Frontal cortex (tissue), 4 donors: ENCODE data around the gene SORL1. TPM values are rescaled to one million over a fixed set of nuclear protein-coding genes. Genes with fewer than 3 reads are reported as not detected.

Experiments used
- DNase-seq, 2 donors: peaks; one replicate each; pipeline ENCODE4 v3.0.0; 2012; ENCODE audit warnings: low spot score in 2 of 2
- FAIRE-seq: peaks from 2 replicates; lab custom pipeline; 2012; peaks lifted over from hg19 to GRCh38; lab: Jason Lieb, UNC
- total RNA-seq: library from RNA; depleted of rRNA; stranded (reverse); fragments of >200 nt; gene quantifications from one replicate; pipeline ENCODE4 v1.2.3, GENCODE V29; 2014
- donor health status: control.
- donor health status: control.
- donor health status: control.

Gene SORL1
- total RNA-seq, 1 donor from 2014 or later = 42.8 TPM

DNA sequence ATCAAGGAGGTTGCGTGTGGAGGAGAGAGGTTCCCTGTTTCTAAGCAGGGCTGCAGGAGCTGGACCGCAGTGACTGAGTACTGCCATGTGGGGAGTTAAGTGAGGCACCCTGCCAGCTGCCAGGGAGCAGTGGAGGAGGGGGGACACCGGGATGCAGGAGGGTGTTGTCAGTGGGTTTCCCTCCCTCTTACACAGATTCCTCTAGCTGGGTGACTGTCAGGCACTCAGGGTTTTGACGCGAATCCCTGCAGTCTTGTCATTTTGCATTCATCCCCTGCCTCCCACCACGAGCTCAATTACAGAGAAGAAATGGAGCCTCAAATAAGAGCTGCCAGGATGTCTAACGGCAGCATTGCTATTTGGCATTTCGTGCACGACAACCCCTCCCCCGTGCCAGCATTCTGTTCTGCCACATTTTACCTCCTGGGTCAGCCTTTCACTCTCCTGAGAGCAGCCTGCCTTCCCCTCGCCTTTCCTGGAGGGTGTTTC, 120.5 kb downstream of the SORL1 start:
- DNase-seq (no peak), FAIRE-seq (no peak)

DNA sequence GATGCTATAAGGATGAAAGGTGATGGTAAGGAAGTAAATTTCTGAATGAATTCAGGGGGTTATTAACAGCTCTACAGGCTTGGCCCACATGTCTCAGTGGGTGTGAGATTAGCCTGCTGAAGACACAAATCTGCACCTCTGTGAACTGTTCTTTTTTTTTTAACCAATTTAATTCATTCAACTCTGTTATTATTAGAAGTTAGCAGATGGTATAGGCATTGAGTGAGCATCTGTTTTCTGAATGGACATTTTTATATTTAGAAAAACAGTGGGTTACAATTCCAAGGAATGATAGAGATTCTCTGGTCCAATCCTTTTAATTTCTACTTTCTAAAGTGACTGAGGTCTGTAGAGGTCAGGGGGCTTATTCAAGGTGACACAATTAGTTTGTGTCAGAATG, 122.7 kb downstream of the SORL1 start:
- DNase-seq (no peak), FAIRE-seq (no peak)

DNA sequence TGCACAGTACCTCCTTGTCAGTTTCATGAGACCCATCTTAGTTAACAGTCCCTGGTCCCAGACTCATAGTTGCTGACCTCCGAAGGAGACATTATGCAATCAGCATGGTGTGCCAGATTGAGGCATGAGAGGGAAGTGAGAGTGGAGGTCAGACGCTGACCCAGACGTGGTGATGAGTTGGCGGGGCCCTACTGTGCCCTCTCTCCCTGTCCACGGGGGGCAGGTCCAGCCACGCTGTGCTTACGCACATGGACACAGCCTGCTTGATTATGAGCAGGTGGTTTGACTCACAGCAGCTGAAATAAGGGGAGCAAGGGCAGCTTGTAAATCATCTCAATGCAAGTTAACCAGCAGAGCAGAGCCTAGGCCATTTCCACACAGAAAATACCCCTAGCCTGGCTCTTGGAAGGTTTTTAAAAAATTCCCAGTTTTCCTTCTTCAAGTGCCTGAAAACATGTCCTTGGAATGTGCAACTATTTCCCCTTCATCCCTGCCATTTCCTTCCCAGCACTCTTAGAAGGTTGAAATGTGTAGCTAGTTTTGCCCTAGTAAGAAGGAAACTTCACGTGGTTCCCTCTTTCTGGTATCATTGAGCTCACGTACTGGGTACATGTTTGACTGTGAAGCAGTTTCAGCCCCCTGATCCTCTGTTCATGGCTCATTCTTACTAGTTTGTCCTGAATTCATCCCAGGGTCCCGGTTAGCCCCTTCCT, 123.3 kb downstream of the SORL1 start:
- FAIRE-seq (no peak), DNase-seq (no peak)

DNA sequence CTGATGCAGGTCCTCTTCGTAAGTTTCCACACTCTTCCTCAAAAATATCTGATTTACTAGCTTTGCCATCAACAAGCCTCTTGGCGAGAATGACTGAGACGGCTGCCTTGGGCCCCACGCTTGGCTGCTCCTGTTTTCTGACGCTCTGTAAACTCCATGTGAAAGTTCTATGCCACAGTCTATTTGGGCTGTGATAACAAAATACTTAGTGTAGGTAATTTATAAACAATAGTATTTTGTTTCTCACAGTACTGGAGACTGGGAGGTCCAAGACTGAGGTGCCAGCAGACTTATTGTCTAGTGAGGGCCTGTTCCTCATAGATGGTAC, 123.8 kb downstream of the SORL1 start:
- DNase-seq = no peak
- no peak for FAIRE-seq

DNA sequence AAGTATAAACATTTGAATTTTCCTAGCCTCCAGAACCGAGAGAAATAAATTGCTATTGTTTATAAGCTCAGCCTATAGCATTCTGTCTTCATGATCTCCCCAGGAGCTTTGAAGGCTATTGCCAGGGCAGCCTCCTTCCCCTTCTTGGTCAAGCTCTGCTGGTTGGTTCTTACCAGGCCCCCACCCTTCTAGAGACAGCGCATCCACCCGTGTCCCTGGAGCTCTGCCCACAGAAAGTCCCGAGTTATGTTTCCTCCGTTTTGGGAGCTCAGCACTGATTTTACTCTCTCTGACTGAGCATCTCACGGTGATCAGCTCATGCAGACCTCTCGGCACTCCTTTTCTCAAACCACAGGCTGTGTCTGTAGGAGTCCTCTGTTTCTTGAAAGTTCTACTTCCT, 124.4 kb downstream of the SORL1 start:
- no peak for FAIRE-seq
- no peak for DNase-seq

DNA sequence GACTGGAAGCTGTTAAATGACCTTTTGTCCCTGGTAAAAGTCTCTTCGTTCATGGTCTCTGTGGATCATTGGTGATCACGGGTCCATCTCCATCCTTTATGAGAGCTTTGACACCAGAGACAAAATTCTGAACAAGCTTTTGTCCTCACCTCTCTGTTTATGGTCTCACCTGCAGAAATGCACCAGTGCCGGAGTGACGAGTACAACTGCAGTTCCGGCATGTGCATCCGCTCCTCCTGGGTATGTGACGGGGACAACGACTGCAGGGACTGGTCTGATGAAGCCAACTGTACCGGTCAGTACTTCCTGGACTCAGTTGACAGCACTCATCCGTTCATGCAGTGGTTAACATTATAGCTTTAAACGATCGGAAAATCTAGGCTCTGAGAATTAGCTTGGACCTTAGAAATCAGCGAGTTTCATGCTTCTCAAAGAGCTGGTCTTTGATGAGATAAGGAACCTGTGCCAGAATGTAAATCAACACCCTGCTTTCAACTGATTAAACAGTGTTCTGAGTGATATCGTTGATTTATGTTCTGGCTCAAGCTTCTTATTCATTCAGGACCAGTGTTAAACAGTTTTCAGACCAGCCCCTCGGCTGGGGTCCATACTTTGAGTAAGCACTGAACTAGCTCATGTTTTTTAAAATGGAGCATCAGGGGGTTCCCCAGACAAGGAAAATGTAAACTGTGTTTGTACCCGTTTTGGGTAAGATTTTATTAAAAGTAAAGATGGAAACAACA, 125.2 kb downstream of the SORL1 start:
- no peak for DNase-seq
- FAIRE-seq = no peak

DNA sequence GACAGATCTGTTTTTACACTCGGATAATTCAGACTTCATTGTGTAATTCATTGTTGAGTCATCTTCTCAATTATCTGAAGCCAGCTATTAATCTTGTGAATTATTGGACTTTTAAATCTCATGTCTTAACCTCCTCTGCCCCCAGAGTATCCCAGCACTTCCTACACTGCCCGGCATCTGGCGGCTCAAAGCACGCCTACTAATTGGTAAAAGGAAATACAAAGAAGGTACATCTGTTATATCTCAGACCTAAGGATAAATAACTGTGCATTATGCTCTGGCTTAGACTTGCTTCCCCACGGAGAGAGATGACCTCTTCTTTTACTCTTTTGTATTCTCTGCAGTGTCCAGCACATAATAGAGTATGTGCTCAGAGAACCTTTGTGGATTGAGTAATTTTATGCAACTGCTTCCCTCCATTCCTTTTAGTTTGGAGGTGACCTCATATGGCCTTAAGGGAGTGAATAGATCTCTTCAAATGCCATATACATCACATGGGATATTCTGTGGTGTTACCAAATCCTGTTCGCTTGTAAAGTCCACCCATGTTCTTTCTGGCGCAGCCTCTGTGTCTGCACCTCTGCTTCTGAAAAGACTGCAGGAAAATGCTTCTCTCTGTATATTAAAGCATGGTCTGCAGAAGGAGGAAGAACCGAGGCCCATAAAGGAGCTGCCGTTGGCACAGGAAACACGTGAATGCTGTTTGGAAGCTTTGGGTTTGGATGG, 126.3 kb downstream of the SORL1 start:
- DNase-seq (no peak), FAIRE-seq (no peak)

DNA sequence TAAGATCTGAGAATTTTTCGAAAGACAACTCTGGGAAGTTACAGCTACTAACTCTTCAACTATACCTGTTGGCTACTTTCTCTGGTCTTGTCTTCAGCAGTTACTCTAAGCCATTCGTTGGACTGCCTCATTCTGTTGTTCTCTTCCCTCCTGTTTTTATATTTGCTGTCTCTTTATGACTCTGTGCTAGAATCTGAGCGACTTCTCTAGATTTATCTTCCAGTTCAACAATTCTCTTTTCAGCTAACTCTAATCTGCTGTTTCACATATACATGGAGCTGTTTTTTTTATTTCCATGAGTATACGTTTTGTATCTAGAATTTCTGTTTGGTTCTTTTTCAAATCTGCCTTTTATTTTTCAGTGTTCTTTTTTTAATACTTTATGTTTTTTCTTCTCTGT, 128.0 kb downstream of the SORL1 start:
- FAIRE-seq = no peak
- no peak for DNase-seq

DNA sequence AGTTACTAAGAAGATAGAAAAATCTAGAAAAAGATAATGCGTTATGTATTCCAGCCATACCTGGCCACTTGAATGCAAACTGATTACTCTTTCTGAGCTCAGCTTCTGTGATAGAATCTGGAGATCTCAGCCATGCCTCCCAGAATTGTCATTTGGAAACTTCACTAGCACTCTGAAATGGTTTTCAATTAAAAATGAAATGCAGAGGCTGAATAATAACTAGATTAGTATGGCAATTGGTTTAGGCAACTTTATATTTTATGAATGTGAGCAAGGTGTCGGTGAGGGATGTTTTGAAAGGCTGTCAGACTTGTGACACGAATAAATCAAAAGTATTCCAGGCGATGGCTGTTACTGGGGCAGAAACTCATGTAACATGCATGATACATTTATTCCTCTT, 129.5 kb downstream of the SORL1 start:
- no peak for DNase-seq
- FAIRE-seq = no peak

DNA sequence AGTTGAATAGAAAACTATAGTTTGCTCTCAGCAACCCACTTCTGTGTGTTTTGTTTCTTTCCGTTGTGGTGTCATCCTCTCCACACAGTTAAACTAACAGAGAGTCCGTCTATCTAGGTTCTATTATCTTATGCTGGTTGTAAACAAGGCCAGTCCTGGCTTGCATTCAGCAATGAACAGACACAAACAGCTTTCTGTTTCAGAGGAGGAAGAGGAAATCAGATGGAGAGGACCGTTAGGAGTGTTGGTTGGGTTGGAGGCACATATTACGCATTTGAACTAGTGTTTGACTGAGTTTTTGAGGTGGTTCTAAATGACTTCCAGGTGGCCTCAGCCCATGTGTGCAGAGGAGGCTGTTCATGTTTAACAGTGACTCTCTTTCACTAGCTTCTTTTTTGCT, 130.2 kb downstream of the SORL1 start:
- DNase-seq (no peak), FAIRE-seq (no peak)

DNA sequence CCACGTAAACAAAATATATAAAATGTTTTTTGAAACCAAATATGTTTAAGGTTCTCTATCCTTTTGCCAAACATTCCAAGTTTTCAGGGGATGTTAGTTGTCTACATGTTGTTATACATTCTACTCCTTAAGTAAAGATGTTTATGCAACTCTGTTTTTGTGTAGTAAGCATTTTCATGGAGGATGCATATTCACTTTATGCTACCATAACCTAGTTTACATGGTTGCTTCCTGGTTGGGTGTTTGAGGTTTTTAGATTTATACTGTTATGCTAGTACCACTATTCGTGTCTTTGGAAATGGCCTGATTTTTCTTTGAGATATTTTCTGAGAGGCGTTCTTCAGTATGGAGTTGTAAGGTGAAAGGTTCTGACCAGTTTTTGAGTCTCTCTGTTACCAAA, 131.7 kb downstream of the SORL1 start:
- no peak for DNase-seq
- FAIRE-seq = no peak

DNA sequence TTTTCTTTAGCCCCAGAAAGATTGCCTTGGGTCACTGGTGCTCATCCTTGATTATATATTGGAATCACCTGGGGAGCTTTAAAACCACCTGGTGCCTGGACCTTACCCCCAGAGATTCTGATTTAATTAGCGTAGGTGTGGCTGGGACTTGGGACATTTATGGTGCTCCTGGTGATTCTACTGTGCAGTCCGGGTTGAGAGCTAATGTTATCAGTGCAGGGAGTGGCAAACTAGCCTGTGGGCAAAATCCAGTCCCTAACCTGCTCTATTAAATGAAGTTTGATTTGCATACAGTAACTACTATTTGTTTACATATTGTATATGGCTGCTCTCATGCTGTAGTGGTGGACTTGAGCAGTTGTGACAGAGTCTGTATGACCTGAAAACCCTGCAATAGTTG, 134.6 kb downstream of the SORL1 start:
- FAIRE-seq = no peak

DNA sequence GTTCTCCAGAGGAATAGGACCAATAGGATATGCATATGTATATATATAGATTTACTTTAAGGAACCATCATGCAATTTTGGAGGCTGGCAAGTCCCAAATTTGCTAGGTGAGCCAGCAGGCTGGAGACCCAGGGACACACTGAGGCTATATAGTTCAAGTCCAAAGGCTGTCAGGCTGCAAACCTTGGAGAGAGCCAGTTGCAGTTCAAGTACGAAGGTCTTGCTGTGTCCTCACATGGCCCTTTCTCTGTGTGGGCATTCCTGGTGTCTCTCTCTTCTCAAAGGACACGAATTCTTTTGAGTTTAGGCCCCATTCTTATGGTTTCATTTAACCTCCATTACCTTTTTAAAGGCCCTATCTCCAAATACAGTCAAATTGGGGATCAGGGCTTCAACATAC, 135.1 kb downstream of the SORL1 start:
- DNase-seq (no peak), FAIRE-seq (no peak)

More for the DNA sequence above, 134.6 kb downstream of the SORL1 start:
- DNase-seq = no peak

DNA sequence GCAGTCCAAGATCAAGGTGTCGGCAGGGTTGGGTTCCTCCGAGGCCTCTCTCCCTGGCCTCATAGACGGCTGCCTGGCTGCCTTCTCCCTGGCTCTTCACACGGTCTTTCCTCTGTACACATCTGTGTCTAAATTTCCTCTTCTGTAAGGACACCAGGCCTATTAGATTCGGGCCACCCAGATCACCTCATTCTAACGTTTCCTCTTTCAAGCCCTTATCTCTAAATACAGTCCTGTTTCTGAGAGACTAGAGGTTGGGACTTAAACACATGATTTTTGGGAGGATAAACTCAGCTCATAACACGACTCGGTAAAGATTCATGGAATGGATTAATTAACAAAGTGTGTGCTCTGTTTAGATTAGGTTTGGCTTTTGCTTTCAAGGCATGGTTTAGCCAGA, 136.6 kb downstream of the SORL1 start:
- DNase-seq = no peak
- FAIRE-seq = no peak

DNA sequence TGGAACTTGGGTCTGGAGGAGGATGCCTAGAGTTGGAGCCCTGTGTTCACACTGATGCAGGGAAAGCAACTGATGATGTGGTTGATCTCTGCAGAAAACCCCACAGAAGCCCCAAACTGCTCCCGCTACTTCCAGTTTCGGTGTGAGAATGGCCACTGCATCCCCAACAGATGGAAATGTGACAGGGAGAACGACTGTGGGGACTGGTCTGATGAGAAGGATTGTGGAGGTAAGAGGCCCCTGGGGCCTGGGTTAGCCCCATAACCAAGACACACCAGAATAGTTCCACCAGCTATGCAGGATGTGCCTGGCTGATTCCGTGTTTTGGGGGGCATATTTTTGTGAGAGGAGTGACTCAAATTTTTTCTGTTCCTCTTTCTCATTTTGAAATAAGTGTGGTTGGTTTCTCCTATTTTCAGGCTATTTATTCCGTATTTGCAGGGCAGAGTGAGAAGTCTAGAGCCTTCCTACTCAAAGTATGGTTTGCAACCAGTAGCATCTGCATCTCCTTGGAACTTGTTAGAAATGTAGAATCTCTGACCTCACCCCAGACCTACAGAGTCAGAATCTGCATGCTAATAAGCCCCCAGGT, 137.9 kb downstream of the SORL1 start:
- FAIRE-seq (no peak), DNase-seq (no peak)

DNA sequence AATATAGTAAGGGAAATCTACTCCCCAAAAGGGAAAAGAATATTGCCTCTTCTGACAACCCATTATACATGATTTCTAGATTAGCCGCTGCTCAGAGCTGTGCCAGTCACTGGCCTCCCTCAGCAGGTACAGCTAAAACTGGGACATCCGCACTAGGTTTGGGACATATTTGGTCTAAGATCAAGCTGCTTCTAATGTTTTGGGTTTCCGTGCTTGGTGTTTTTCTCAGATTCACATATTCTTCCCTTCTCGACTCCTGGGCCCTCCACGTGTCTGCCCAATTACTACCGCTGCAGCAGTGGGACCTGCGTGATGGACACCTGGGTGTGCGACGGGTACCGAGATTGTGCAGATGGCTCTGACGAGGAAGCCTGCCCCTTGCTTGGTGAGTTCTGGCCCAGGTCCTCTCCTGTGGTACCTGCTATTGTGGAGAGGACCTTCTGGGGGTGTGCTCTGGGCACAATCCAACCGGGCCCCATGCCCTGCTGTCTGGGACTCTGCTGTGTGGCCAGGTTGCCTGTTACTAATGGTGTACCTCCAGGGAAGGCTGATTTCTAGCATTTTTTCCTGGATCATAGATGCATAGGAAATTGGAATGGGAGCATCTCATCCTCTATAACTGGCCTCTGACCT, 138.8 kb downstream of the SORL1 start:
- FAIRE-seq = no peak
- DNase-seq = no peak

DNA sequence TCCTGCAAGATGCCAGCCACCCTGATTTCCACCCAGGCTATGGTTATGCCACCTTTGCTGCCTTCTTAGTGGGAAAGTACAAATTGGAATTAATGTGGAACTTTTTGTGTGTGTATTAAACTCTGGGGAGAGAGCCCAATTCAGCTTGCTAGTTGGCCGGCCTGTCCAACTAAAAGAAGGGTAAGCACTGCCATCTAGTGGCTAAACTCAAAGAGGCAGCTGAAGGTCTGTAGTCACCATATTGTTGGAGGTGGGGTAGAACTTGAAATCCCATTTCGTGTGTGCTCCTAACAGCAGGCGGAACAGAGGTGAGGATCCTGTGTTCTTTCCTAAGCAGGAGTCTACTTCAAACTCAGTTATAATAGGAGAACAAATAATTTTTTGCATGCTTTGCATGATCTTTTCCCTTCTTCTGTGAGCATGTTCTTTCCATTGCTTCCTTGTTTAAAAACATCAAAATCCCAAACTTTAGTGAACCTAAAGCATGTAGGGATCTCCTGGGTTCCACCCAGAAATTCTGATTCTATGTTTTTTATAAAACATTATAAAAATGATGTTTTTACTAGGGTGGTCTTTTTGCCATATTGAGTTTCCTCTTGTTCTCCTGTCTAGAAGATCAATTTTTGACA, 139.4 kb downstream of the SORL1 start:
- FAIRE-seq (peak; percentile 34), DNase-seq (peak; percentile 37 to 67)

DNA sequence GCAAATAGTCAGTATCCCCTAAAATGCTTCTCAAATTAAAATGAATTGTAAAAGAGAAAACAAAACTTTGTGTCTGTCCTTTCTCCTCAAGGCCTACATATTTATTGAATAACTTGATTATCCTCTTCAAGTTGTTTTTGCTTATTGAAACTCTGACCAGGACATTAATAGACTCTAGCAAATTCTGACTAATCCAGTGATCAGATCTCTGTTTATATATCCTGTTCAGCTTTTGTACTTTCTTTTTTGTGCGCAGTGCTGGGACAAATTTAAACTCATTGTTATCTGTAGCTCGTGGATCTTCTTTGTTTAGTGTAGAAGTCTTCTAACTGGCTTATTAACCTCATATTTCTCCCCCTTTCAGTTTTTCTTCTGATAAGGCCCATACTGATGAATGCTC, 140.6 kb downstream of the SORL1 start:
- no peak for DNase-seq
- FAIRE-seq = no peak

DNA sequence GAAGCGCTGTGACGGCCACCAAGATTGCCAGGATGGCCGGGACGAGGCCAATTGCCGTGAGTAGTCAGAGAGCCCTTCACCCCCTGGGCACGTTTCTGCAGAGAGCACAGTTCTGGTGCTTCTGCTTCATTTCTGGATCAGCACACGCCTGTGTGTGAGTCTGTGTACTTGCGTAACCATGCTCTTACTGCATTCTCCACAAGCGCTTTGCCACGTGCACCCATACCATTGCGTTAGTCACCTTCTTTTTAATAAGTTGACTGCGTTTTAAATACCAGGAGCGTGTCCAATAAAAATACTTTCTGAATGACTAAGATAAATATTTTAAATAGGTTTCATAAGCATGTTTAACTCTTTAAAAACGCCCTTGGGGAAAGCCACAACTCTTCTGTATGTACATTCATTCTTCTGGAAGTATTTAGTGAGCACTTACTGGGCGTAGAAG, 143.6 kb downstream of the SORL1 start:
- no peak for DNase-seq
- no peak for FAIRE-seq
